GM18526 (cell line): Measurements from ENCODE around the gene PRRT3.

Experiments
- POLR2A ChIP-seq: IDR thresholded peaks from 3 replicates; pipeline ENCODE4 v1.6.1; 2011; ENCODE audit not compliant: insufficient read length; ENCODE audit errors: extremely low read depth

PRRT3 gene

DNA sequence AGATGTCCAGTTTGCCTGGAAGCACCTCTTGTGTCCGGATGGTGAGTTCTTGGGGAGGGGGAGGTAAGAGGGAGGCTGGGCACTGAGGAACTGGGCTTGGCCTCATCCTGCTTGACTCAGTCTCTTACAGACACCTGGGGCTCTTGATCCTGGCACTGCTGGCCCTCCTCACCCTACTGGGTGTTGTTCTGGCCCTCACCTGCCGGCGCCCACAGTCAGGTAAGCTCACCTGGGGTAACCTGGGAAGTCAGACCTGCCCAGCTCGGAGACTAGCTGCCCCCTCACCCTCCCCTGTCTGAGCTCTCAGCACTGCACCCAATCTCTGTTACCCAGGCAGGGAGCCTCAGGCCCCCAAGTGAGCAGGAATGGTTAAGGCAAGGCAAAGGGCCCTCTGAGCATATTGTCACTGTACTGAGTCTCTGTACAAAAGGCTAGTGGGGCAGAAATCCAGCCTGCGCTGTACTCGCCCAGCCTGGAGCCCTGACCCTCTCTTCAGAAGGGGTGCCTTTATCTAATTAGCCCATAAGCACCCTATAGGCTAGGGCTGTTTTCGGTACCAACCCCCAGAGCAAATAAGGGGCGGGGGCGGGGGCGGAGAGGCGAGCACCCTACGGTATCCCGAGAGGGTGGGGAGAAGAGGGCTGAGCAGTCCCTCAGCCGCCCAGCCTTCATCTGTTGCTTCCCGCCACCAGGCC is 37.5 kb downstream of the PRRT3 start:
- TF ChIP-seq POLR2A = no peak

DNA sequence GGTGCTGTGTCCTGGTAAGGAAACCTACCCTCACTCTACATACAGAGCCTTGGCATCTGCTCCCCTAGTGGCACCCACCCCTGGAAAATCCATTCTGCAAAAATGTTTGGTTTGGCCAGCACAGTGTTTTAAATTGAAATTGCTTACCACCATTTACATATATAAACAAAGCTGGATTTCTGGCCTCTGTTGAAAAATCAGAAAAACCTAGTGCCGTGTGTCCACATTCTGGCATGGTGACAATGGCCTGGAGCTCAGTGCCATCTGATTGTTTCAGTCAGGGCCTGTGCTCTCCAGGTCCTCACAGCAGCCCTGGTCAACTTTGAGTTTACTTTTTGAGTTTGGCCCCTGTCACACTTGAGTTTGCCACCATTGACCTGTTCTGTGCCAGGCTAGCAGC is 38.2 kb downstream of the PRRT3 start:
- no peak for TF ChIP-seq POLR2A

DNA sequence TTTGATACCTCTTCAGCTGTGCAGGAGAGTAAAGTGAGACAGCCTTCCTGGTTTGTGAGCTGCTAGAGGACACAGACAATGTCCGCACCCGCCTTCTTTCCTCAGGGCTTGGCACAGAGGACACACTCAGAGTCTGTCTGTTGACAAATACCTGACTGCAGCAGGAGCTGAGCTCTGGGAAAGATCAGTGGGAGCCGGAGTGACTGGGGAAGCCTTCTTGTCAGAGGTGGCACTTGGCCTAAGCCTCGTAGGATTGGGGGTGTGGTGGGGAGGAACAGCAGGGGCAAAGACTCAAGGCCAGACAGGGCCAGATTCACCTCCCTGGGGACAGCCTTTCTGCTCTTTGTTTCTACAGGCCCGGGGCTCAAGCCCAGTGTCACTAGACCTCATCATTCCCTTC is 38.6 kb downstream of the PRRT3 start:
- no peak for TF ChIP-seq POLR2A

DNA sequence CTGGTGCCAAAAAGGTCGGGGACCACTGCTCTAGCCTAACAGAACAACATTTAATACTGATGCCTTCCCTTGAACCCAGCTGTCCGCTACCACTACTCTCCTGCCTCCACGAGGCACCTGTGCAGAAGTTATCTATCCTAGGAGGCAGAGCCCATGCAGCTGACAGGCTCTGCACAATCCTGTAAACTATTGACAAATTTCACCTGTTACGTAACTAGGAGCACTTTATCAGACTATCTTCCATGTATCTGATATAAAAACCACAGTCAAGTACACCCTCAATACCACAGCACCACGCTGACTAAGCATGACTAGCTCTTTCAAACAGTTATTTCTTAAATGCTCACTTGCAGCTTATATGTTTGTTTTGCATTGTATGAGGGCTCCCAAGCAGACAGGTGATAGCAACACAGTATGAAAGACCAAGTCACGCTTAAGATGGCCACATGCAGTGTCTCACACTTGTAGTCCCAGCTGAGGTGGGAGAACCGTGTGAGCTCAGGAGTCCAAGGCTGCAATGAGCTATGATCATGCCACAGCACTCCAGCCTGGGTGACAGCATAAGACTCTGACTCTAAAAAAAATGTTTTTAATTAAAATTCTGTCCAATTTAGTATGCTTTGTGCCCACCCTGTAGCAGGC is 39.8 kb downstream of the PRRT3 start:
- TF ChIP-seq POLR2A = no peak

DNA sequence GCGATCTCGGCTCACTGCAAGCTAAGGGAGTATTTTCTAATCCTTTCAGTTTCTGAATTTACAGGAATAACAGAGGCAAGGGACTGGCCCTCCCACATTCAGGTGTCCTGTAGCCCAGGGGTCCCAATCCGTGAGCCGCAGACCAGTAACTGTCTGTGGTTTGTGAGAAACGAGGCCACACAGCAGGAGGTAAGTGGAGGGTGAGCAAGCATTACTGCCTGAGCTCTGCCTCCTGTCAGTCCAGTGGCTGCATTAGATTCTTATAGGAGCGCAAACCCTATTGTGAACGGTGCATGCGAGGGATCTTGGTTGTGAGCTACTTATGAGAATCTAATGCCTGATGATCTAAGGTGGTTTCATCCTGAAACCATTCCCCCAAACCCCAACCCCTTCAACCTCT is 40.3 kb downstream of the PRRT3 start:
- no peak for TF ChIP-seq POLR2A

DNA sequence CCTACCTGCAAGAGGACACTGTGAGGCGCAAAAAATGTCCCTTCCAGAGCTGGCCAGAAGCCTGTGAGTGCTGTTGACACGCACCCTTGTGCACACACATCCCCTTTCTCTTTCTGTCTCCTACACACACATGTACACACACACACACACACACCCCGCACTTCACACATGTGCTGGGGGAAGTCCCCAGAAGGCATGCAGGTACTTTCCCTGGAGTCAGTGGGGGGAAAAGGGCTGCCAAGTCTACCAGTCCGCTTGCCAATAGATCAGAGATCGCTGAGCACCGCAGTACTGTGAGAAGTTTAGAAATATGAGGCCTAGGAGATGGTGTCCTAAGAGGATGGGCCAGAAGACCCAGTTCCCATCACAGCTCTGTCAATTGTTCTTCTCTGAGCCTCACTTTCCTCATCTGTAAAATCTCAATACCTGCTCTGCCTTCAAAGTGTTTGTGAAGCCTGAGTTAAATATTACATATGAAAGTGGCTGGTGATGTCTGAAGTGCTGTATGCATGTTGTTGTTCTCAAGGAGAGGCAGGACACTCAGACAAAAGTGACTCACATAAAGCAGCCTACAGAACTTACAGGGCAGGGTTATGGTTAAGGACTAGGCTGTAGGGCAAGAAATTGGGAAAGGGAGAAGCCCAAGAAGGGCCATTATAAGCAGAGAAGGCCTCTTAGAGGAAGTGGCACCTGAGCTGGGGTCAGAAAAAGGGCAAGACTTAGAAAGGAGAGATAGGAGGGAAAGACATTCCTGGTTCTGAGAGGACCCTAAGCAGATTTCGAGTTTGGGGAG is 42.8 kb downstream of the PRRT3 start:
- TF ChIP-seq POLR2A = no peak

DNA sequence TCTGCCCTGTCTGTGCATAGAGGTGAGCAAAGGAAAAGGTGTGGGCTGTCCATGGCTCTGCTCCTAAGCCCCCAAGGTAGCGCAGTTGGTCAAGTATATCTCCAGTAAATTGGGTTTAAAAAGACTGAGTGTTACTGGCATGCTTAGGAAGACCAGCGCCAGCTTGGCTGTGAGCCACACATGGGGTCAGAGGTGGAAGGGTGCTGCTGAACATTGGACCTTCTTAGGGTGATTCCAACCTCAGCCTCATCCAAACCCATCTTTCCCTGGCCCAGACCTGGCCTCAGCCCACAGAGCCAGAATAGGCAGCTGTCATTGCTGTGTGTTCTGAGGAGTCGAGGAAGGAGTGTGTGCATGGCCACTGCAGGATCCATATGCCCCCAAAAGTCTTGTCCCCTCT is 43.9 kb downstream of the PRRT3 start:
- no peak for TF ChIP-seq POLR2A

DNA sequence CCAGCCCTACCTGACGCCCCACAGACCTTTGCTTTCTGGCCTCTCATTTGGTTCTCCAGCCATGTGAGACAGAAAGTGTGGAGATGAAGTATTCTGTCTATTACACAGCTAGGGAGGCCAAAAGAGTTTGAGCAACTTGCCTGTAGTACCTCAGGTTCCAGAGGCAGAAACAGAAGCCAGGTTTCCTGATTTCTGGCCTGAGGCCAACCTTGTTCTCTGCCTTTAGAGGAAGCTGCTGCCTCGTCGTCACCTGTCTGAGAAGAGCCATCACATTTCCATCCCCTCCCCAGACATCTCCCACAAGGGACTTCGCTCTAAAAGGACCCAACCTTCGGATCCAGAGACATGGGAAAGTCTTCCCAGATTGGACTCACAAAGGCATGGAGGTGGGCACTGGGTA is 45.7 kb downstream of the PRRT3 start:
- no peak for TF ChIP-seq POLR2A

DNA sequence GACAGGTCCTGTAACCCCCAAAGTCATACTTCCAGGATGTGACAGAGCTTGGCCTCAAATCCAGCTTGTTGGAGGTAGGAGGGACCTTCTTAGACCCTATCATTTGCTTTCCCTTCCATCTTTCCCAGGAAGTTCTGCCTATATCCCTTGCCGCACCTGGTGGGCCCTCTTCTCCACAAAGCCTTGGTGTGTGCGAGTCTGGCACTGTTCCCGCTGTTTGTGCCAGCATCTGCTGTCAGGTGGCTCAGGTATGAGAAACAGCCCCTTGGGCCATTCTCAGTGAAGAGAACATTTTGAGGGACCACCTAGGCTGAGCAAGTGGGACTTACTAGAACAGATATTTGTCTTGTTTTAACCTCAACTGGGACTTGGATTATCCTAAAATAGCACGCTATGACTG is 48.3 kb downstream of the PRRT3 start:
- TF ChIP-seq POLR2A = no peak

DNA sequence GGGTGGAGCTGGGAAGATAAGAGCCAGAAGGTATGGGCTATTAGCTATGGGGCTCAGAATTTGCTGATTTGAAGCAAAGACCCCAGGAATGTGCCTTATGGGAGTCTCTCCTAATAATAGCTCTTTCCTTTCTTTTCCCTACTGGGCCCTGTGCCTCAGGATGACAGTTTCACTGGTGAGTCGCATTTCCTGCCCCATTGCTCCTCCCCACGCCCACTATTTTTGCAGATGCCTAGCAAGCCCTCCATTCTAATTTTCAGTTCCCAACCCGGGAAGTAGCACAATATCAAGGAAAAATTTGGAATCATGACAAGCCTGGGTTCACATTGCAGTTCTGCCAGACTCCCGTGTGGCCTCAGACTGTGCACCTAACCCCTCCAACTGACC is 49.0 kb downstream of the PRRT3 start:
- TF ChIP-seq POLR2A = no peak

DNA sequence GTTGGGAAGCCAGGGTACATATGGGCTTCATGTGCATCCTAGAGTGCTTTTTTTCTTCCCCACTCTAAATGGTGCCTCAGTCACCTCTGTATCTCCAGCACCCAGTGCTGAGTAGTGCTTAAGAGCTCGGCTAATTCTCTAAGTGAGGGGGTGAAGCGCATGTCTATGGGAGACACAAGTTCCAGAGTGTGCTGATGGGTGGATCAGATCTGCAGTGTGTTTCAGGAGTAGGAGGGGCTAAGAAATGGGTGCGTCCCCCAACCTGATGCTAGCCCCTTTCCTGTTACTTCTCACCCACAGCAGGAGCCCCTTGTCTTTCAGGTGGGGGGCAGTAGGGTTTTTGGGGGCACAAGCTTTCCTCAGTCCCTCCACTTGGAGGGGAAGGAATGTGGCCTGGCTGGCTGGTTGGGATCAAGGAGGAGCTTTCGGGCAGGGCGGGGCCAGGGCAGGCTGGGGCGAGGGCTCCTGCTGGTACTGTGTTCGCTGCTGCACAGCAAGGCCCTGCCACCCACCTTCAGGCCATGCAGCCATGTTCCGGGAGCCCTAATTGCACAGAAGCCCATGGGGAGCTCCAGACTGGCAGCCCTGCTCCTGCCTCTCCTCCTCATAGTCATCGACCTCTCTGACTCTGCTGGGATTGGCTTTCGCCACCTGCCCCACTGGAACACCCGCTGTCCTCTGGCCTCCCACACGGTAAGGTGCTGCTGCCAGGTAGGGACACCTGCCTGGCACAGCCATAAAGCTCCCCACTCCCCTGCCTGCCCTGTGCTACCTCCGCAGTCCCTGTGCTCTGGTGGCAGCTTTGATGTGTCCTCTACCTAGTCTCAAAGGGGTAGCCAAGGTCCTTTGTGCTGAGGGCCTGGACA is 49.6 kb downstream of the PRRT3 start, which contains the start of gene IL17RE:
Gene IL17RE (plus strand): TSS at position 477 of the 866 bp plus-strand sequence. CDS start 85 bp downstream, at position 562.
- no peak for TF ChIP-seq POLR2A

DNA sequence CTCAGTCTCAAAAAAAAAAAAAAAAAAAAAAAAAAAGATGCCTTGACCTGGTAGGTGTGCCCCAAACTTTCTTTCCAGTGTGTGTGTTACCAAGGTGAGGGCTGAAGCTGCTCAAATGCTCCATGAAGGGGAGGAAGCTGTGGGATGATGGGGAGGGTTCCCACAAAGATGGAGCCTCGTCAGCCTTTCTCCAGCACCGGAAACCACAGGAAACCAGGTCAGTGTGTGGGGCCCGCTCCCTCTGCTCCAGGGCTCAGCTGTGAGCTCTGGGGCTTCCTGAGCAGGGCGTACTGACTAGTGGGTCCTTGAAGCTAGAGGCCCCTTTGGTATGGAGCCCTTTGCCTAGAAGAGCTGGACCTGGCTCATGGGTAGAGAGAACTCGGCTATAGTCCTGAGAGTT is 50.2 kb downstream of the PRRT3 start:
- no peak for TF ChIP-seq POLR2A

DNA sequence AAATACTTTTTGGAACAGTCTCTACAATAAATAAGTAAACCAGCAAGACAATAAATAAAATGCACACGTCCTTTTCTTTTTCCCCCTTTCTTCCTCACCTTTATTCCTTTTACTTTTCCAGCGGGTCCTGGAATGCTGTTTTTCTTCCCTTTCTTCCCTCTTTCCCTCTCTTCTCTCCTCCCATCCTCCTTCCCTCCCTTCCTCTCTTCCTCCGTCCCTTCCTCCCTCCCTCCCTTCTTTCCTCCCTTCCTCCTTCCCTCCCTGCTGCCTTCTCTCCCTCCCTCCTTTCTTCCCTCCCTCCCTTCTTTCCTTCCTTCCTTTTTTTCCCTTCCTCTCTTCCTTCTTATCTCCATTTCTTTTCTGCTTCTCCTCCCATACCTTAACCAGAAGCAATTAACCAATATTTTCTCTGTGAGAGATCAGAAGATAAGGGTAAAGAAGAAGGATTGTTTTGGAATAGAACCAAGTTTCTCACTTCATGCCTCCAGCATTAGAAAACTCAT is 52.9 kb downstream of the PRRT3 start:
- TF ChIP-seq POLR2A = no peak

DNA sequence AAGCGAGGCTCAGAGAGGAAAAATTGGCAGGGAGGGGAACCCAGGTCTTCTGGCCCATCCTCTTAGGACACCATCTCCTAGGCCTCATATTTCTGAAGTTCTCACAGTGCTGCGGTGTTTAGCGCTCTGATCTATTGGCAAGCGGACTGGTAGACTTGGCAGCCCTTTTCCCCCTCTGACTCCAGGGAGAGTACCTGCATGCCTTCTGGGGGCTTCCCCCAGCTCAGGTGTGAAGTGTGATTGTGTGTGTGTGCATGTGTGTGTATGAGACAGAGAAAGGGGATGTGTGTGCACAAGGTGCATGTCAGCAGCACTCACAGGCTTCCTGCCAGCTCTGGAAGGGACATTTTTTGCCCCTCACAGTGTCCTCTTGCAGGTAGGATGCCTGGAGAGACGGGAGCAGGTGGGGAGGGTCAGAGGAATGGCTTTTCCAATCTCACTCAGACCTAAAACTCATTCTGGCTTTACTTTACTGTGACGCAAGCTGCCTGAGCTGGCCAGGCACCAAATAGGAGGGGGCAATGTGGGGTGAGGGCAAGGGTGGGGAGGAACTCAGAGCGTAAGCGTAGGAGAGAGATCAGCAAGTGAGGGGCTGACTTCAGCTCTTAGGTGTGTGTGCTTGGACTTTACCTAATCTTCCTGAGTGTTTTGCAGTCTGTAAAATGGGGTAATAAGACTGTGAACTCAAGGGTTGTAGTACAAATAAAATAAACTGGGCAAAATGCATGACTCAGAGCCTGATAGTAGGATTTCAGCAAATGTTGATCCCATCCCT is 53.6 kb downstream of the PRRT3 start:
- no peak for TF ChIP-seq POLR2A
